HepG2 (cell line): ENCODE measurements around the gene SSH3. TPM values are rescaled to one million over a fixed set of nuclear protein-coding genes. Genes with fewer than 3 reads are reported as not detected.

Source experiments
- BRF2 ChIP-seq: sonication (generic); formaldehyde crosslinking; IDR thresholded peaks from 2 replicates; pipeline ENCODE4 v1.8.1; 2022; ENCODE audit warnings: mild to moderate bottlenecking, missing genetic modification reagents
- CREB3 ChIP-seq: sonication (generic); formaldehyde crosslinking; IDR thresholded peaks from 2 replicates; pipeline ENCODE4 v1.5.0; 2020; ENCODE audit warnings: missing genetic modification reagents
- IKZF5 ChIP-seq: IDR thresholded peaks from 2 replicates; pipeline ENCODE4 v1.6.1; 2018; ENCODE audit warnings: missing genetic modification reagents, mild to moderate bottlenecking, missing compliant biosample characterization
- KMT2B ChIP-seq: IDR thresholded peaks from 2 replicates; pipeline ENCODE4 v1.6.1; 2016; ENCODE audit warnings: missing genetic modification reagents, missing compliant biosample characterization
- PAX8 ChIP-seq: sonication (generic); formaldehyde crosslinking; IDR thresholded peaks from 2 replicates; pipeline ENCODE4 v1.8.0; 2022; ENCODE audit warnings: mild to moderate bottlenecking, missing genetic modification reagents, borderline replicate concordance
- PLSCR1 ChIP-seq: sonication (generic); formaldehyde crosslinking; IDR thresholded peaks from 2 replicates; pipeline ENCODE4 v1.5.0; 2020; ENCODE audit warnings: missing genetic modification reagents, mild to moderate bottlenecking, borderline replicate concordance
- THRA ChIP-seq: sonication (generic); formaldehyde crosslinking; IDR thresholded peaks from 2 replicates; pipeline ENCODE4 v1.4.0; 2020; ENCODE audit warnings: missing genetic modification reagents, borderline replicate concordance
- ZBTB40 ChIP-seq, 2 experiments: fragments of 450-650 bp in 1 of 2; sonication (generic) in 1 of 2; formaldehyde crosslinking in 1 of 2; IDR thresholded peaks; 2 replicates each; pipeline versions ENCODE4 v1.6.1 to v1.8.0; 2016 to 2022; ENCODE audit warnings: antibody characterized with exemption in 1 of 2, mild to moderate bottlenecking in 1 of 2, missing genetic modification reagents in 1 of 2
- ZC3H13 ChIP-seq: sonication (generic); formaldehyde crosslinking; IDR thresholded peaks from 2 replicates; pipeline ENCODE4 v1.8.1; 2023; ENCODE audit warnings: mild to moderate bottlenecking, missing genetic modification reagents, moderate library complexity
- ZIK1 ChIP-seq: sonication (generic); formaldehyde crosslinking; IDR thresholded peaks from 2 replicates; pipeline ENCODE4 v1.5.0; 2020; ENCODE audit warnings: mild to moderate bottlenecking, low read depth, missing genetic modification reagents, borderline replicate concordance
- ZKSCAN1 ChIP-seq: fragments of 150-350 bp; IDR thresholded peaks from 2 replicates; pipeline ENCODE4 v1.6.1; 2014; ENCODE audit warnings: low read length
- ZNF776 ChIP-seq: sonication (generic); formaldehyde crosslinking; IDR thresholded peaks from 2 replicates; pipeline ENCODE4 v1.4.0; 2020; ENCODE audit warnings: mild to moderate bottlenecking, missing genetic modification reagents
- polyA plus RNA-seq, 8 experiments: library from polyadenylated mRNA; depleted of rRNA in 3 of 8; stranded (reverse) in 7 of 8; unstranded in 1 of 8; fragments of >200 nt; fragmentation: Illumina TruSeq in 4 of 8; extraction: Trizol in 4 of 8; gene quantifications; 2 replicates each; pipeline versions ENCODE4 v1.2.1 to v1.2.3, GENCODE V29; 2011 to 2016; ENCODE audit warnings: low read depth in 4 of 8, missing spikeins in 1 of 8, mixed read lengths in 1 of 8; ENCODE audit not compliant: insufficient read depth in 1 of 8
- total RNA-seq, 5 experiments: library from RNA; depleted of rRNA; stranded (reverse); fragments of >200 nt; fragmentation: Illumina TruSeq; extraction: Trizol; gene quantifications; 2 replicates each; pipeline ENCODE4 v1.2.3, GENCODE V29; 2016; ENCODE audit warnings: low read depth in 1 of 5

The SSH3 gene
- total and polyA plus RNA-seq, 2 of the 13 experiments (the other 11 are each of a cell fraction or from before 2014, with no cell fraction given): 12.4 to 18.8 TPM

DNA sequence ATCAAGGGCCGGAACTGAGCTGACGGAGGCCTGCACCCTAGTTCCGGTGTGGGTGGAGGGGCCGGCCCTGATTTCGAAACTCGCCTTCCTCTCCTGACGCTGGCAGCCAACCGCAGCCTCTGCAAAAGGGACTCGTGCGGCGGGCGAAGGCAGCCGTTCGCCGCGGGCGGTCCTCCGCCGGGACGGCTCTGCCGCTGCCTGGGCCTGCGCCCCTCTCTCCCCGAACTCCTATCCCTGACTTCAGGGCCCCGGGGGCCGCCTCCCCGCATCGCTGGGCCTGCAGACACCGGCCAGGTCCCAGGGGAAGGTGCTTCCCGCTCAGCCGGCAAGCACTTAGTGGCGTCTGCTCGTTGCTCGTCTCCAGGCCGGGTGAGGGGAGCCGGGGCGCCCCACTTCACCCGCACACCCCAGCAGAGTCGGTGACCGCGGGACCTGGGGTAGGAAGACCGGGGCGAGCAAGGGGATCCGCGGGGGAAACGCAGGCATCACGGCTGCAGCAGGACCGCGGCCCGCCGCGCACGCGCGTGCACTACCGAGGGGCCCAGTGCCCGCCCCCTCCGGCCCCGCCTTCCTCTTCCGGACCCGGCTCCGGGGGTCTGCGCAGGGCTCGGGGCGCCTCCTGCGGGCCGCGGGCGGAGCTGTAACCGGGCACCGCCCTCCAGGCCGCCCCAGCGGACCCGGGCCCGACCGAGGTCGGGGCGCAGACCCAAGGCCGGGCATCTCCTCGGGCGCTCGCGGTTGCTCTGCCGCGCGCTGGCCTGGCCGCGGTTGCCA is 14.7 kb upstream of the SSH3 start (continued):
- no peak for TF ChIP-seq ZBTB40 (IDR thresholded peaks at IDR 0.05)
- peak; percentile 42; the same call in 1 of the 2 replicates for TF ChIP-seq ZBTB40 (CRISPR knock-in tag; IDR thresholded peaks at IDR 0.05)
- TF ChIP-seq PAX8: peak; percentile 93; the same call in 1 of the 2 replicates
- TF ChIP-seq ZC3H13 (CRISPR knock-in tag): peak; percentile 95
- TF ChIP-seq BRF2 (CRISPR knock-in tag): peak; percentile 80
- no peak; the same call in 1 of the 2 replicates for TF ChIP-seq THRA (CRISPR knock-in tag)
- TF ChIP-seq ZIK1: peak; percentile 47; the same call in 1 of the 2 replicates
- TF ChIP-seq CREB3 (CRISPR knock-in tag): peak; percentile 87
- TF ChIP-seq ZNF776: no peak
- peak; percentile 80 for TF ChIP-seq IKZF5 (CRISPR knock-in tag)
- no peak for TF ChIP-seq ZKSCAN1
- TF ChIP-seq PLSCR1: no peak; the same call in 1 of the 2 replicates
- peak; percentile 55; the same call in 1 of the 2 replicates for TF ChIP-seq KMT2B
